GM19452 (cell line): ENCODE measurements around the gene FNDC3B.

Experiments
- ATAC-seq: cut with Tn5 transposase; IDR thresholded peaks from one replicate; pipeline ENCODE4 v1.9.1; 2021; ENCODE audit not compliant: unreplicated experiment

Gene FNDC3B

GRCh38 chr3:172163320-172163719, 123.9 kb downstream of the FNDC3B start:
- no peak for ATAC-seq

DNA sequence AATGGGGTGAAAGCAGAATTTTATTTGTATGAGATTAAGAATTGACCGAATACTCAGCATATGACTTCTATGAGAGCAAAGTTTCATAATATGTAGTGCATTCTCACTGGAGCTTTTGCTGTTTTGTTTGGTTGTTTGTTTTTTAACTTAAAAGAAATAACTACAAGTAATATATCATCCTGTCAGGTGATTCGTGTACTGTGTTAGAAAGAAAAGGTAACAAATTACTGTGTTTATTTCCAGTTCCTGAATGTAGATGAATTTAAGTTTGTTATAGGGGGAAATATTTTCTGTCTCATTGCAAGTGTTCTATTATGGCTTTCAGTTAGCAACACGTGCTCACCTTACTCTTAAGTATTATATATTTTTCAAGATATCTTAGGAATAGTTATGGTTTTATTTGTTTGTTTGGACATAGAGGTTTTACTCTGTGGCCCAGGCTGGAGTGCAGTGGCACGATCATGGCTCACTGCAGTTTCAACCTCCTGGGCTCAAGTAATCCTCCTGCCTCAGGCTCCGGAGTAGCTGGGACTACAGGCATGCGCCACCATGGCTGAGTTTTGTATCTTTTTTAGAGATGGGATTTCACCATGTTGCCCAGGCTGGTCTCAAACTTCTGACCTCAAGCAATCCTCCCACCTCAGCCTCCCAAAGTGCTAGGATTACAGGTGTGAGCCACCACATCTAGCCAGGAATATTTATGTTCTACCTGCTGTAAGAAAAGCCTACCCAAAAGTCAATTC, 125.4 kb downstream of the FNDC3B start:
- no peak for ATAC-seq

GRCh38 chr3:172166261-172166660, 126.9 kb downstream of the FNDC3B start:
- no peak for ATAC-seq

GRCh38 chr3:172166890-172167289, 127.5 kb downstream of the FNDC3B start:
- no peak for ATAC-seq

GRCh38 chr3:172167892-172168648, 128.7 kb downstream of the FNDC3B start:
- no peak for ATAC-seq

DNA sequence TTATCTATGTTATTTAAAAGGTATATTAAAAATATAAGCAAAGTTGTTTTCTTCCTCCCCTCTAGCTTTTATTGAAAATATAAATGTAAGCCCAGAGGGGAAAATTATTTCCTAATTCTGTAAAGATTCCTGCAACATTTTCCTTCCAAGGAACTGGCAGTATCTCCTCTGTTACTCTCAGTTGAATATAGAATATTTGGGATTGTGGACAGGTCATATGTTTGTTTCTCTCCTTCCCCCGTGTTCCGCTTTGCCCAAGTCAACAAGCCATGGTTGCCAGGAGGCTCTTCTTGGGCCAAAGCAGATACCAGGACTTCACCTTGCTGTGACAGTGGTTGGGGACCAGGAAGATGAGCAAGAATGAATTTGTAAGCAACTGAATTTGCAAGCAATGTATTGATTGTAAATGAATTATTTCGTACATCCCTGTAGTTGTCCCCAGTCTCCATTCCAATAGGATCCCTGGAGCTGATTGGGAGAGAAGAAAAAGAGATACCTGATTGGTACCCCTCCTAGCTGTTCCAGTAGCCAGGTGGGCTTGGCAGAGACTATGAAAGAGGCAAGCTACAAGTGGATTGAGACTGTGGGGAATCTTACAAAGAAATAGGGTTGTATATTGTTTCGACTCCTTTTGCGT, 130.8 kb downstream of the FNDC3B start:
- ATAC-seq, result no peak

GRCh38 chr3:172170841-172171240, 131.5 kb downstream of the FNDC3B start:
- no peak for ATAC-seq

DNA sequence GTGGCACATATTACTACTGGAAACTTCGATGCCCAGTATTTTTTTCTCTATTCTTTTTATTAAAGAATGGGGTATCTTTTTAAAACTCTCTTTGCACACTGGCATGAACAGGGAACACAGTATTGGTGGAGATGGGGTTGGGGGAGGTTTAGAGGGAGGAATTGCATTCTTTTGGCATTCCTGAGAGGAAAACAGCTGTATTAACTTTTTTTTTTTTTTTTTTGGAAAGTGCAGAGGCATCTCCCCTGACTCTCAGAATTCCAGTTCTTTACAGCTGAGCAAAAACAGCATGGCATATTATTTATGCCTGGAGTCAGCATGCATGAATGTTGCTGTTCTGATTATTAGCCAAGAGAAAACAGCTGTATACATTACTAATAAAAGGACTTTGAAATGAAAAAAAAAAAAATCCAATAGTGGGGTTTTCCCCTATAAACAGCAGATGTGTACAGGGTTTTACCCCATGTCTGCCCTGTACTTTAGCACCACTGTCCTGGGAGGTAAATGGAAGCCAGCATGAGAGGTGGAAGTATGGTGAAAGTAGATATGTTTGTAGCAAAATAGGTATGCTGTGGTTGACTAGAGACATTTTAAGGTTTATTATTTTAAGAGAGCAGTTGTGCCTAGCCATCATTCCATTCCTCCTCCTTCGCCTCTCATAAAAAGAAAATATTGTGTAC, 132.2 kb downstream of the FNDC3B start:
- ATAC-seq, result no peak

- ATAC-seq, result no peak
These were observed 134.2 kb downstream of the FNDC3B start for GRCh38 chr3:172173316-172174254.

DNA sequence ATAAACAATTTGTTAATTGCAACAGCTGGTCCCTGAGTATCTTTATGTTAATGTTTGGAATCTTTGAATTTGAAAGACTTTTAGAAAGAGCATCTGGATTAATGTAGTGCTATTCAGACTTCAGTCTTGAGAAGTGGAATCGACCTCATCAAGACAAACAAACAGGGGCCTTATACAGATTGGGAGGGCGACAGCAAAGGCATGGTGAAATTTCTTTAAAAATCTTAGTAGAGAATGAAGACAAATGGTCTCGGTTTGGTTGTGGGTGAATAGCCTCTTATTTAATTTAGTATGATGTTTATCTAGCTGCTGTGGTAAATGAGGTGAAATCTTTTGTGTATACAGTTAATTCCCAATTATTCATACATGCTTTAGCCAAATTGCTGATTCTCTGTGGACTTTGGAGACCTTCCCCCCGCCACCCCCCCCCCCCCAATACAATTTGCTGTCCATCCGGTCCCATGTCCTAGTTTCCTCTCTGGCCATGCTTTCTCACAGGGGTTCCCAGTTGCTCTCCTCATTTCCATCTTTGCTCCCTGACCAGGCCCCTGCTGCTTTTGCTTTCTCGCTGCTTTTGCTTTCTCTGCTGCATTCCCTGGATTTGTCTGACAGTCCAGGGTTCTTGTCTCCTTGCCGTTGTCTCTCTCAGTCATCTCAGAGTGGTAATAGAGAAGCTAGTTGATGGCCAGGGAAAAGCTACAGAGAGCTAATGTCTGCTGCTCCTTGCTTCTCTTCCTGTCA, 135.3 kb downstream of the FNDC3B start:
- no peak for ATAC-seq

- no peak for ATAC-seq
These were observed 135.8 kb downstream of the FNDC3B start for GRCh38 chr3:172175254-172175599.

GRCh38 chr3:172176061-172176770, 136.8 kb downstream of the FNDC3B start:
- ATAC-seq, result no peak

DNA sequence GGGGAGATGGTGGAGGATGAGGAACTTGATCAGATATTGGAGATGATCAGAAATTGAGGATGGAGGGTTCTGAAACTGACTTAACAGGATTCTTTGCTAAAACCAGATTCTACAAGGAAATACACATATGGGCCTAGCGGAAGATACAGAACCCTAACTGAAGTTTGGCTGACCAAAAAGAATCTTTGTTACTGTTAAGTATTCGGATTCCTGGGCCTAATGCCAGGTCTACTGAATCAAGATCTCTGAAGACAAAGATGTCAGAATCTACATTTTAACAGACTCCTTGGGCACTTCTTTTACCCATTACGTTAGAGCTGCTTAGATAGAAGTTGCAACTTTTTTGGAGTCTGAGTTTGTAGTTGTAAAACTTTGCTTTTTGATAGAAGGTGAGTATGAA, 137.7 kb downstream of the FNDC3B start:
- ATAC-seq, result no peak

GRCh38 chr3:172177803-172178316, 138.5 kb downstream of the FNDC3B start:
- ATAC-seq, result no peak

GRCh38 chr3:172179680-172180399, 140.5 kb downstream of the FNDC3B start:
- ATAC-seq, result no peak

DNA sequence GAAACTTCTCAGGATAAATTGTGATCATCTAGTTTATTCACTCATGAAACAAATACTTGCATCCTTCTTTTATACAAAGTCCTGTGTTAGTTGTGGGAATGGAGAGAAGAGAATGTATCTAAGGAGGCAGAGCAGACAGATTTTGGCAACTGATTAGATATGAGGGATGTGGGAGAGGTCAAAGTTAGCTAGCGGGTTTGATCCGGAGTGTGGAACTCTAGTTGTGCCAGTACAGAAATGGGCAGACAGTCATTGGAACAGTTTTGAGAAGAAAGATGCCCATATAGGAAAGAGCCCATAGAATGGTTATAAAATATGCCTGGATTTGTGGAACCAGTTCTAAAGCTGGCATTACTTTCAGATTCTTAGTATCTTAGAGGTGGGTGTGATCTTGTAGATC, 141.1 kb downstream of the FNDC3B start:
- no peak for ATAC-seq

DNA sequence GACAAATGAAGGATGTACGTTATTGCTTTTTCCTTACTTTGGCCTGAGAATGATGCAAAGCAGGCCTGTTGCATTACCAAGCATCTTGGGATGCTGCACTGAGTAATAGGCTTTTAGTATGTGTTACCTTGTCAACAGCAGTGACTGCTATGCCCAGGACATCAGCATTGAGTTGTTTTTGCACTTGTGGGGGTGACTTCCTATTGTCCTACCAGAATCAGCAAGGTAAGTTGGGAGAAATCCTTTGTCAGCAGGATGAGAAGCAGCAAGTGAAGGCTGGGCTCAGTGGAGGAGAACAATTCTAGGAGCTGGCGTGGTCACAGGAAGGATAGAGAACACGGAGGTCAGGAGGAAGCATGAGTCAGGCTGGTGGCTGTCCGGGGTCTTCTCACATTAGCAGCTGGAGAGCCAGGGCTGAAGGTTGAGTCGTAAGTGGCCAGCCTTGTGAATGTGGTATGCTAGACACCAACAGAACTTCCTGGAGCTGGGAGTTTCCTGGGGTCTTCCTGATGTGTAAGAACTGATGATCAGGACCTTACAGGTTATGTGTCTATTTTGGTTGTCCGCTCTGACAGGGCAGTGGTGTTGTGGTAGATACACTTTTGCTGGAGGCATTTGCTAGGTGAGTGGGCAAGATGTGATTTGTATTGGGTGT, 142.7 kb downstream of the FNDC3B start:
- ATAC-seq, result no peak

- ATAC-seq, result no peak
These were observed 143.4 kb downstream of the FNDC3B start for GRCh38 chr3:172182797-172183196.
